Spleen (tissue), 7 donors: ENCODE data around the gene OIP5.

Experiments used
- POLR2A ChIP-seq, 3 donors: fragments of 450-650 bp; IDR thresholded peaks; one replicate each; pipeline ENCODE4 v1.5.1; 2017; ENCODE audit warnings: antibody characterized with exemption in 3 of 3, mild to moderate bottlenecking in 1 of 3
- TF ChIP-seq, protein P1 (sequence below), 11 experiments: fragments of 200-600 bp in 7 of 11; fragments of 450-650 bp in 4 of 11; sonication (generic) in 4 of 11; IDR thresholded peaks in 8 of 11; conservative IDR thresholded peaks in 3 of 11; 1 replicate in 7 of 11; 2 replicates in 4 of 11; pipeline versions ENCODE4 v1.4.0 to v1.8.0; 2016 to 2021; ENCODE audit warnings: antibody characterized with exemption in 11 of 11, inconsistent platforms in 4 of 11, mild to moderate bottlenecking in 1 of 11
- donor health status: DM: no; HTN: no; CAD: no; lungs with moderate emphysema.
- donor health status: DM: no; HTN: no; CAD: no.
- donor health status: DM: no; HTN: no; CAD: no.

DNA sequence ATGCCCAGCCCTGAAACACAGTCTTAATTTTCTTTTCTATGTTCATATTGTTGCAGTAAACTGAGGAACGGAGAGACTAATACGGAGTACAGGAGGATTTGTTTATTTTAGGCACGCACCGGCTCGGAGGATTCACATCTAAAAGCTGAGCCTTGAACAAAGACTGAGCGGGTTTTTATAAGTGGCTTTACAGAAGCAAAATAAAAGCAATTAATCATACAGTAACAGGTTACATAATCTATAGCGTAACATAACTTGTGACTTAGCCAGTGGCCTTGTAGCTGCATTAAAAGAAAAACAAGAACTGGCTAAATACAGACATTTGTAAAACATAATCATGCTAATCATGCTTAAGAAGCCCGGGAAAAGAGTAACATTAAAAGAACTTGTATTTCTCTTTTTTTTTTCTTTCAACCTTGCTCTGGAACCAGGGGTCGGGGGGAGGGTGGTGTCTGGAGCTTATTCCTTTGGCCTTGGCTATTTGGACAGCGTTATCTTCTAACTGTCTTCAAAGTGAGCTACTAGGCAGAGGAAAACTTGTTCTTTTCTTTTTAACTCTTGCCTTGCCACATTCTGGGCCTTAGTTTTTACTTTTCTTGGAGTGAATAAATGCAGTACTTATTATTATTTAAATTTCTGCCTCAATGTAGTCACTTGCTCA lies 17.8 kb upstream of the OIP5 start:
- TF ChIP-seq, protein P1, sequence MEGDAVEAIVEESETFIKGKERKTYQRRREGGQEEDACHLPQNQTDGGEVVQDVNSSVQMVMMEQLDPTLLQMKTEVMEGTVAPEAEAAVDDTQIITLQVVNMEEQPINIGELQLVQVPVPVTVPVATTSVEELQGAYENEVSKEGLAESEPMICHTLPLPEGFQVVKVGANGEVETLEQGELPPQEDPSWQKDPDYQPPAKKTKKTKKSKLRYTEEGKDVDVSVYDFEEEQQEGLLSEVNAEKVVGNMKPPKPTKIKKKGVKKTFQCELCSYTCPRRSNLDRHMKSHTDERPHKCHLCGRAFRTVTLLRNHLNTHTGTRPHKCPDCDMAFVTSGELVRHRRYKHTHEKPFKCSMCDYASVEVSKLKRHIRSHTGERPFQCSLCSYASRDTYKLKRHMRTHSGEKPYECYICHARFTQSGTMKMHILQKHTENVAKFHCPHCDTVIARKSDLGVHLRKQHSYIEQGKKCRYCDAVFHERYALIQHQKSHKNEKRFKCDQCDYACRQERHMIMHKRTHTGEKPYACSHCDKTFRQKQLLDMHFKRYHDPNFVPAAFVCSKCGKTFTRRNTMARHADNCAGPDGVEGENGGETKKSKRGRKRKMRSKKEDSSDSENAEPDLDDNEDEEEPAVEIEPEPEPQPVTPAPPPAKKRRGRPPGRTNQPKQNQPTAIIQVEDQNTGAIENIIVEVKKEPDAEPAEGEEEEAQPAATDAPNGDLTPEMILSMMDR (IDR thresholded peaks at IDR 0.05 in 8 of 11, conservative IDR thresholded peaks at IDR 0.05 in 3 of 11), result no peak
- TF ChIP-seq POLR2A (IDR thresholded peaks at IDR 0.05), result no peak
